GM13976 (cell line): ENCODE measurements around the gene NSD1.

Experiments used
- DNase-seq: peaks from one replicate; pipeline ENCODE4 v3.0.0; 2012; ENCODE audit warnings: low spot score
- in situ Hi-C: fragments of 300-500 bp; cut with MboI; formaldehyde crosslinking; loops from one replicate; pipeline ENCODE4 v1.12.0; 2022; ENCODE audit warnings: low sequenced_read_pairs, mixed read lengths, inconsistent platforms; ENCODE audit not compliant: unreplicated experiment
- TF ChIP-seq, protein P1 (sequence below): IDR thresholded peaks from 2 replicates; pipeline ENCODE4 v1.5.1; 2012; ENCODE audit warnings: borderline replicate concordance, mild to moderate bottlenecking; ENCODE audit not compliant: insufficient read depth; ENCODE audit errors: extremely low read depth, missing control alignments, control extremely low read depth

Gene NSD1

DNA sequence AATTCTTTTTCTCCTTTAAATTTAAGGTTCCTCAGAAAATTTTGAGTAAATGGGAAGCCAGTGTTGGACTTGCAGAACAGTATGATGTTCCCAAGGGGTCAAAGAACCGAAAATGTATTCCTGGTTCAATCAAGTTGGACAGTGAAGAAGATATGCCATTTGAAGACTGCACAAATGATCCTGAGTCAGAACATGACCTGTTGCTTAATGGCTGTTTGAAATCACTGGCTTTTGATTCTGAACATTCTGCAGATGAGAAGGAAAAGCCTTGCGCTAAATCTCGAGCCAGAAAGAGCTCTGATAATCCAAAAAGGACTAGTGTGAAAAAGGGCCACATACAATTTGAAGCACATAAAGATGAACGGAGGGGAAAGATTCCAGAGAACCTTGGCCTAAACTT is 76.0 kb downstream of the NSD1 start:
- TF ChIP-seq, protein P1, sequence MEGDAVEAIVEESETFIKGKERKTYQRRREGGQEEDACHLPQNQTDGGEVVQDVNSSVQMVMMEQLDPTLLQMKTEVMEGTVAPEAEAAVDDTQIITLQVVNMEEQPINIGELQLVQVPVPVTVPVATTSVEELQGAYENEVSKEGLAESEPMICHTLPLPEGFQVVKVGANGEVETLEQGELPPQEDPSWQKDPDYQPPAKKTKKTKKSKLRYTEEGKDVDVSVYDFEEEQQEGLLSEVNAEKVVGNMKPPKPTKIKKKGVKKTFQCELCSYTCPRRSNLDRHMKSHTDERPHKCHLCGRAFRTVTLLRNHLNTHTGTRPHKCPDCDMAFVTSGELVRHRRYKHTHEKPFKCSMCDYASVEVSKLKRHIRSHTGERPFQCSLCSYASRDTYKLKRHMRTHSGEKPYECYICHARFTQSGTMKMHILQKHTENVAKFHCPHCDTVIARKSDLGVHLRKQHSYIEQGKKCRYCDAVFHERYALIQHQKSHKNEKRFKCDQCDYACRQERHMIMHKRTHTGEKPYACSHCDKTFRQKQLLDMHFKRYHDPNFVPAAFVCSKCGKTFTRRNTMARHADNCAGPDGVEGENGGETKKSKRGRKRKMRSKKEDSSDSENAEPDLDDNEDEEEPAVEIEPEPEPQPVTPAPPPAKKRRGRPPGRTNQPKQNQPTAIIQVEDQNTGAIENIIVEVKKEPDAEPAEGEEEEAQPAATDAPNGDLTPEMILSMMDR: no peak
- no peak for DNase-seq
- in situ Hi-C loops: no loop called here

DNA sequence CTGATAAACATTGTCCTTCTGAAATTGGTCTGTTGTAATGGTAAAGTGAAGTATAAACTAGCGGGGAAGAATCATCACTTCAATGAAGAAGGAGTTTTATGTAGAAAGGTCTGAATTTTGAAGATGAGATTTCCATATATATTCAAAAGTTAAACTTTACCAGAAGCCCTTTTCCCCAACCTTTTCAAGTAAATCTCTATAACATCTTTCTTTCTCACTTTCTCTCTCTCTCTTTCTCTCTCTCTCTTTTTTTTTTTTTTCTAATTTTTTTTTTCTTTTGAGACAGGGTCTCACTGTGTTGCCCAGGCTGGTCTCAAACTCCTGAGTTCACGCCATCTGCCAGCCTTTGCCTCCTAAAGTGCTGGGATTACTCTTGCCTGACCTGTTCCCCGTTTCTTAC is 78.7 kb downstream of the NSD1 start:
- DNase-seq: no peak
- TF ChIP-seq, protein P1: no peak
- in situ Hi-C loops: no loop called here

DNA sequence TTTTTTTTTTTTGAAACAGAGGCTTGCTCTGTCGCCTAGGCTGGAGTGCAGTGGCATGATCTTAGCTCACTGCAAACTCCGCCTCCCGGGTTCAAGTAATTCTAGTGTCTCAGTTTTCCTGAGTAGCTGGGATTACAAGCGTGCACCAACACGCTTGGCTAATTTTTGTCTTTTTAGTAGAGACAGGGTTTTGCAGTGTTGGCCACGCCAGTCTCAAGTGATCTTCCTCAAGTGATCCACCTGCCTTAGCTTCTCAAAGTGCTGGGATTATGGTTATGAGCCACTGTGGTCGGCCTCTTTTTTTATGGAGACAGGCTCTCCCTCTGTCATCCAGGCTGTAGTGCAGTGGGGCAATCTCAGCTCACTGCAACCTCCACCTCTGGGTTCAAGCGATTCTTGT is 87.0 kb downstream of the NSD1 start:
- no peak for DNase-seq
- TF ChIP-seq, protein P1: no peak
- in situ Hi-C loops: no loop called here

DNA sequence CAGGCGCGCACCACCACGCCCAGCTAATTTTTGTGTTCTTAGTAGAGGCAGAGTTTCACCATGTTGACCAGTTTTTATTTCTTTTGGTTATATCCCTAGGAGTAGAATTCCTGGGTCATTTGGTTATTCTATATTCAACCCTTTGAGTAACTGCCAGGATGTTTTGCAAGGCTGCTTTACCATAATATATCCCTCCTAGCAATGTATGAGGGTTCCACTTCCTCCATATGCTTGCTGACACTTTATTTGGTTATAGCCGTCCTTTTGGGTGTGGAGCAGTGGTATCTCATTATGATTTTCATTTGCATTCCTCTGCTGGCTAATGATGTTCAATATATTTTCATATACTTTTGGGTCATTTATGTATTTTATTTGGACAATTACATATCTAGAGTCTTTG is 88.7 kb downstream of the NSD1 start:
- TF ChIP-seq, protein P1: no peak
- in situ Hi-C loops: no loop called here
- DNase-seq: no peak

DNA sequence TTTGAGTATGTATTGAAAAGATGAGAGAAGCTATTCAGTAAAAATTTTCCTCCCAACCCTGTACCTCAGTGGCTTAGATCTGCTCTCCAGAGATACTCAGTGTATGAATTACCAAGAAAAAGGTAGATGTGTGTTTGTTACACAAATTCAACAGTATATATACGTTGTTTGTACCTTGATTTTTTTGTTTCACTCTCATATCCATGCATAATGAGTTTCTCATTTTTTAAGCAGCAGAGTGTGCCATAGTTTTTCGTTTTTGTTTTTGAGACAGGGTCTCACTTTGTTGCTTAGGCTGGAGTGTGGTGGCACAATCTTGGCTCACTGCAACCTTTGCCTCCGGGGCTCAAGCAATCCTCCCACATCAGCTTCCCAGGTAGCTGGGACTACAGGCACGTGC is 92.2 kb downstream of the NSD1 start:
- TF ChIP-seq, protein P1: no peak
- in situ Hi-C loops: no loop called here
- no peak for DNase-seq

DNA sequence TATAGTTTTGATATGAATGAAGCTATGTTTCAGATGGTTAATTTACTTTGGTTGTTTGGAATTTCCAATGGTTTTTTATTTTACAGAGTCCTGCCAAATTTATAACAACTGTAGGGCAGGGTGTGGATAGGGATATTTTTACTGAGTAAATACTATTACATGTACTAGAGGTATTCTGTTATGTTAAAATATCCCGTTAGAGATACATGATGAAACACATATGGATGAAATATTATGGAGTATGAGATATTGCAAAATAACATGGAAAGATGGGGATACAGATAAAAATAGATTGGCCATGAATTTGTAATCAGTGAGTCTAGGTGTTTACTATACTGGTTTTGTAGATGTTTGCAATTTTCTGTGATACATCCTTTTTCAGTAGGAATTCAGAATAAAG is 93.3 kb downstream of the NSD1 start:
- in situ Hi-C loops: no loop called here
- TF ChIP-seq, protein P1: no peak
- DNase-seq: no peak

DNA sequence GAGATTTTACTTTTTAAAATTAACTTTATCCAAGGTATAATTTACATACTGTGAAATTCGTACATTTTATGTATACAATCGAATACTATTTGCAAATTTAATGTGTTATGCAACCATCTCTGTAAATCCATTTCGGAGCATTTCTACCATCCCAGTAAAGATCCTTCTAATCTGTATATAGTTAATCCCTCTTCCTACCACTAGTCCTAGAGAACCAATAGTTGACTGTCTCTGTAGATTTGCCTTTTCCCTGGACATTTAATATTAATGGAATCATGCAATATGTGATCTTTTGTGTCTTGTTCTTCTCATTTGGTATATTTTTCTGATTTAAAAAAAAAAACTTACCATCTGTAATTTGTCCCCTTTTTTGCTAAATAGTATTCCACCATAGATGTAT is 95.2 kb downstream of the NSD1 start:
- in situ Hi-C loops: no loop called here
- DNase-seq: no peak
- TF ChIP-seq, protein P1: no peak
